ENCODE measurements around the gene PEX10.
"Not testable (repeated sequence)": the region's sequence is repeated elsewhere in the genome, so short reads cannot be mapped to it uniquely, and the experiment has no call there.

The PEX10 gene

GRCh38 chr1:2412395-2412772, at the start of gene PEX10:
PEX10 (minus strand) TSS chr1:2412564; CDS start chr1:2412502, 62 bp downstream.
- DNase-seq, result peak; percentile 98

DNA sequence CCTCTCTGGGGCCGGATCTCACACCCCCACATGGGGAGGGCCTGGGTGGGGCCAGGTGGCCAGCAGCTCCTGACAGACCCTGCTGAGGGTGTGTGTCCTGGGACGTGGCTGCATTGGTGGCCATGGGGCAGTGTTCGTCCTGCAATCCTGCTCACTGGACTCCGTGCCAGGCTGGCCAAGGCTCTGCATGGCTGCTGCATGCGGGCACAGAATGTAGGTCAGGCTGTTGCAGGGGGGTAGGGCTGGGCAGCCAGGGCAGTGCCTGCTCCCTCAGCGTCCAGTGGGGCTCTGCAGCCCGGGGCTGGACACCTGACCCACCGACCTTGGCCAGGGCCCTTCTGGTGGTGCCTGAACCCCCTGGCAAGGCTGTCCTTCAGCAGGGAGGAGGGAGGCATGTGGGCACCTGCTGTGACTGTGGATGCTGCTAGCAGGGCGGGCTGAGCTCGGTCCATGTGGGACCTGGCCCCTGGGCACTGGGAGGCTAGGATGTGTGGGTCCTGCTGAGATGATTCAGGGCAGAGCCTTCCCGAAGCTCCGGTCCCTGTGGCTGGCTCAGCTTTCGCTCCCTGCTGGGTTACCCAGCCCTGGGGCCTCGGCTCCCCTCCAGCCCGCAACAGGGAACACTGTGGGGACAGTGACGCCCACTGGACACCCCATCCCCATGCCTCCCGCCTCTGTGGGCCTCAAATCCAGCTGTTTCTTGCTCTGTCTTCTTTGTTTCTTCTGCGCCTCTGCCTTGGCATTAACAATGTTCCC, 48.8 kb upstream of the PEX10 start:
- no peak for DNase-seq

GRCh38 chr1:2460203-2460602, 47.8 kb upstream of the PEX10 start:
- DNase-seq, result no peak

GRCh38 chr1:2459757-2460156, 47.4 kb upstream of the PEX10 start:
- DNase-seq, result no peak

DNA sequence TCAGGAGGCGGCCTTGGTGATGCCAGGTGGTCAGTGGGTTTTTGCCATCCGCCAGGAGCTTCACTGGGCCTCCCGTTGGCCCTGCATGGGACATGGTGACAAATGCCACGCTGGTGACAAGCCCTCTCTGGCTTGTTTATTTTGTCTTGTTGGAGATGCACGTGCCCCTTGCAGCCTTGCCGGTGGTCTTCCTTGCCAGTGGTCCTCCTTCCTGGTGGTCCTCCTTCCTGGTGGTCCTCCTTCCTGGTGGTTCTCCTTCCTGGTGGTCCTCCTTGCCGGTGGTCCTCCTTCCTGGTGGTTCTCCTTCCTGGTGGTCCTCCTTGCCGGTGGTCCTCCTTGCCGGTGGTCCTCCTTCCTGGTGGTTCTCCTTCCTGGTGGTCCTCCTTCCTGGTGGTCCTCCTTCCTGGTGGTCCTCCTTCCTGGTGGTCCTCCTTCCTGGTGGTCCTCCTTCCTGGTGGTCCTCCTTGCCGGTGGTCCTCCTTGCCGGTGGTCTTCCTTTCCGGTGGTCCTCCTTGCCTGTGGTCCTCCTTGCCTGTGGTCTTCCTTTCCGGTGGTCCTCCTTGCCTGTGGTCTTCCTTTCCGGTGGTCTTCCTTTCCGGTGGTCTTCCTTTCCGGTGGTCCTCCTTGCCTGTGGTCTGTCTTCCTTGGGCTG, 46.9 kb upstream of the PEX10 start:
- DNase-seq, result not testable (repeated sequence)

- no peak for DNase-seq
Observed at GRCh38 chr1:2458687-2459086, 46.3 kb upstream of the PEX10 start.

DNA sequence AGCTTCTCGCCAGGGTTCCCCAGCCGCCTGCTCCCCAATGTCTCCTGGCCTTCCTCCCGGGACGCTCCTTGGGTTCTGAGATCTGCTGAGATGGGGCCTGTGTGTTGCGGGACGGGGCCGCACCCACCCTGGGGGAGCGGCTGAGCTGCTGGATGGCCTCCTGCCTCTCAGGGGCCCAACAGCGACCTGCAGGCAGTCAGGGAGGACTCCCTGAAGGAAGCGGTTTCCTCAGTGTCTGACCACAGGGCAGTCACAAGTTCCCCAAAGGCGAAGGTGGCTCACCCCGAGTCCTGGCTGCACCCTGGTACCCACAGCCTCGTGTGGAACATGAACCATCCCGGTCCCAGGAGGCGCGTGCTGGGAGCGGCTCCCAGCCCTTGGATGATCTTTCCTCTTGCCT, 45.1 kb upstream of the PEX10 start:
- DNase-seq, result no peak

- DNase-seq, result no peak
Observed at GRCh38 chr1:2455757-2456156, 43.4 kb upstream of the PEX10 start.

DNA sequence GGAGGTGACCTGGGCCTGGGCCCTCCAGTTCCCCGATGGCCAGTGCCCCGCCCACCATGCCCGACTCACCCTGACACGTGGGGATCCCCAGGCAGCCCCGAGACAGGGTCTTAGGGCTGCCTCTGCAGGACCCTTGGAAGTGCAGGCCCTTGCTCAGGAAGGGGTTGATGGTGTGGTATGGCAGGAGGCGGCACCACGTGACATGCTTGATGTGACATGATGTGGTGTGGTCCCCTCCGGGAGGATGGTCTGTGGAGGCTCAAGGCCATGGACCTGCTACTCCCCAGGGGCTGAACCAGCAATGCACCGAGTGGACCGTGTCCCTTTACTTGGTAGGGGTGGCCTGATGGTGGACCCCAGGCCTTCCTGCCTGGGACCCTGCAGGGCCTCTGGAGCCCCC, 41.9 kb upstream of the PEX10 start:
- DNase-seq, result no peak

GRCh38 chr1:2452932-2453315, 40.6 kb upstream of the PEX10 start:
- DNase-seq, result no peak

DNA sequence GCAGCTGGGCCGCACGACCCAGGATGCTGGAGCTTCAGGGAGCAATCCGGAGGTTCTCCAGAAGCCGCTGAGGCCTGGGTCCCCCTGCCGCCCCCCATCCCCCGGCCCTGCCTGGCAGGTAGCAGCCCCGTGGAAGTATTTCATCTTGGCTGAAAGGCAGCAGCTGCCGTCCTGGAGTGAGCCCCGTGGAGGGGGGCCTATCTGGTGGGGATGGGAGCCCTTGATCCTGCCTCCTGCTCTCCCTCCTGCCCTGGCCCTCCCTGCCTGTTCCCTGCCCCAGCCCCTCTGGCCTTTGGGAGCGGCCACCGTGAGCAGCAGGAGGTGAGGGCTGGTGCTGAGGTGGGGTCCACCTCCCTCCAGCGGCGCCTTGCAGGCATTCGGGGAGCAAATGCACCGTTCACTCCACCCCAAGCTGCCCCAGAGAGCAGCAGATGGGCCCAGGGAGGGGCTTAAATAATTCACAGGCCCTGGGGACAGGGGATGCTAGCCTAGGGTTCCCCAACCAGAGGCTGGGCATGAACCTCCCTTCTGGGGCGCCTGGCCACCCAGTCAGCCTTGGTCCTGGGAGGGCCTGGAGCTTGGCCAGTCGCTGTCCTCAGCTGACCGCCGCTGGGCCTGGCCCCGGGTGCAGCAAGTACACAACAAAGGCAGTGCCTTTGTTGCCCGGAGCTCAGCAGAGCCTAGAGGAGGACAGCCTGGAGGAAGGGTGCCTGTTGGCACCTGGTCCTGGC, 40.0 kb upstream of the PEX10 start:
- DNase-seq, result peak; percentile 87

- DNase-seq, result no peak
Observed at GRCh38 chr1:2451741-2452140, 39.4 kb upstream of the PEX10 start.

DNA sequence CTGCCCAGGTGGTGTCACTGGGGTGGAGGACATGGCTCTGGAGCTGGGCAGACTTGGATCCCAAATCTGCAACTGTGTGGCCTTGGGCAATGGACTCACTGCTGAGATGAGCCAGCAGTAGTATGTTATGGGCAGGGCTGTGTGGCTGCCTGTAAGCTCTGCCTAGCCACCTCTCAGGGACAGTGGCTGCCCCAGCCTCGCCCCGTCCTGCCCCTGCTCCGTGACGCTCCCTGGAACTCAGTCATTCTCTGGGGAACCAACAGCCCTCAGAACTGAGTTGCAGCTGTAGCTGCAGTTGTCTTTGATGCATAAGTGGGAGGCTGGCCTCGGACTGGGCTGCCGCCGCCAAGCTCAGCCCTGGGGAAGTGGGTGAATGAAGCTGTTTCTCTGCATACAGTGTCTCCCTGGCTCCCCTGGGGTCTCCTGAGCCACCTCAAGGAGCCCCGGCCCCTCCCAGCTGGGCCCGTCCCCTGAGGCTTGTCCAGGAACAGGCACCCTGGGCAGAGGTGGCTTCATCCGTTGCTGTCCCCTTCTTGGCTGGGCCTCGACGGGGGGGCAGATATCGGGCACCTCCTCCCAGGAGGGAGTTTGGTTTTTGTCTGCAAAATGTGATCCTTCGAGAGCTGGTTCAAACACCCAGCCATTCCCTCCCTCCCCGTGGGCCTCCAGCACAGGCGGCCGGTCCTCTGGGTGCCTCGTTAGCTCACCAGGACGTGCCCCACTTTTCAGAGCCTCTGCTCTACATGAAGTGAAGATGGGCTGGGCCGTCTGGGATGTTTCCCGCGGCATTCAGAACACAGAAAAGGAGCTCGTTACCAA, 37.5 kb upstream of the PEX10 start:
- DNase-seq, result no peak

DNA sequence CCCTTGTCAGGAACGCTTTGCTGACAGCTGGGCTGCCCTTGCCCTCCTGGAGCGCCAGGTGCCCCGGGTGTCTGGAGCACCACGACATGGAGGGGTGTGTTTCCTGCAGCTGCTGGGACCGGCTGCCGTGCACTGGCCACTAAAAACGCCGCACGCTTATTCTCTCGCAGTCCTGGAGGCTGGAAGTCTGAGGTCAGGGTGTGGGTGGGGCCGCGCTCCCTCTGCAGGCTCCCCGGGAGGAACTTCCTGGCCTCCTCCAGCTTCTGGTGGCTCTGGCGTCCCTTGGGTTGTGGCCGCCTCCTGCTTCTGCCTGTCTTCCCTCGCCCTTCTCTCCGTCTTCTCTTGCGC, 35.7 kb upstream of the PEX10 start:
- no peak for DNase-seq

- DNase-seq, result no peak
Observed at GRCh38 chr1:2447276-2448097, 35.1 kb upstream of the PEX10 start.

DNA sequence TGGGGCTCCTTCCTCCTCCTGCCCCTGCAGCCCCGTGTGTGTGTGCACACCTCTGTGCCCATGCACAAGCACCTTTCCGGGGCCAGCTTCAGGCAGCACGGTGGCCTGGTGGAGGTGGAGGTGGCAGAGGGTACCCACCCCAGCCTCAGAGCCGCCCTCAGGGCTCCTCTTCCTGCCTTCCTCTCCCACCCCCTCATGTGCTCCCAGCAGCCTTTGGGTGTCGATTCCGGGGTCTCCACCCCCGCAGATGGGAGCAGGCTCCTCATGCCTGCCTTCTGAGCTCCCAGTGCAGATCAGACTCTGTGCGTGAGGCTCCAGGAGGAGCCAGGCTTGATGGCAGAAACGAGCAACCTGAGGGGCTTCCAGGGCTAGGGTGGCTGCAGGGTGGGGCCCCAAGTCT, 34.5 kb upstream of the PEX10 start:
- no peak for DNase-seq

DNA sequence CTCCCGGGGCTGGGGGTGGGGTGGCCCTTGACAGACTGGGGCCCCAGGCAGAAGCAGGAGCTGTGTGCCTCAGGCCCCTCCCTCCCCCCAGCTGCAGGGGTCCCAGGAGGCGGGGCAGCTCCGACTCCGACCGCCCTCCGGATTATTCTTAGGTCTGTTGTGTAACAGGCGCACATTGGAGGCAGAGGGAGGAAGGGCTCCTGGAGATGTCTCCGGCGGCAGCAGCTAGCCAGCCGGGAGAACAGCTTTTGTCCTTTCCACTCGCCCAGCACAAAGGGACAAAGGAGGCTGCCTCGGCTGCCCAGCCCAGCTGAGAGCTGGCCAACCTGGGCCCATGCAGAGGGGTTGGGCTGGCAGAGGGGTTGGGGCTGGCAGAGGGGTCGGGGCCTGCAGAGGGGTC, 34.0 kb upstream of the PEX10 start:
- peak; percentile 94 for DNase-seq

GRCh38 chr1:2445823-2446215, 33.5 kb upstream of the PEX10 start:
- peak; percentile 79 for DNase-seq

DNA sequence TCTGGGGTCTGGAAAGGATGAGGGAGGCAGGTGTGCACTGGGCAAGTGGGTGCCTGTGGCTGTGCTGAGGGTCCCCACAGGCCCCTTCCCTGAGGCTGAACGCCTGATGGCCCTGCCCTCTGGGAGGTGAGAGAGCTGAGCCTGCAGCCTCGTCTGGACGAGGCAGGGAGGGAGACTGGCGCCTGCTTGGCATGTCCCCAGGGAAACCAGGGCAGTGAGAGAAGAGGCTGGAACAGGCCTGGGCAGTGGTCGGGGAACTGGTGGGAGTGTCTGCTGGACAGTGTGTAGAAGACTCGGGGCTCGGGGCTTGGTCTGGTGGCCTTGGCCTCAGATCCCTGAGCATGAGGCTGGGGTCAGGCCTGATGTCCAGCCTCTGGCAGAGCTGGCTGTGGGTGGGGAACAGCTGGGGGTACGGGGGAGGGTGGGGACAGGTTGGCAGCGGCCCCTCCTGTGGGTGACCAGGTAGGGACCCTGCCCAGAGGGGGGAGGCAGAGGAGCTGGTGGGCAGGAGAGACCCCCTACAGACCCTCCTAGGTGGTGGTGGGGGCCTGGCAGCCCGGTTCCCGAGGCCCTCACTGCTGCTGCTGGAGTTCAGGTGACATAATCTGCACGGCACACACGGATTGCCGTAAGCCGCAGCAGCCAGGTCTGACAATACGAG, 32.9 kb upstream of the PEX10 start:
- DNase-seq, result peak; percentile 33

- no peak for DNase-seq
Observed at GRCh38 chr1:2444138-2444591, 31.8 kb upstream of the PEX10 start.

DNA sequence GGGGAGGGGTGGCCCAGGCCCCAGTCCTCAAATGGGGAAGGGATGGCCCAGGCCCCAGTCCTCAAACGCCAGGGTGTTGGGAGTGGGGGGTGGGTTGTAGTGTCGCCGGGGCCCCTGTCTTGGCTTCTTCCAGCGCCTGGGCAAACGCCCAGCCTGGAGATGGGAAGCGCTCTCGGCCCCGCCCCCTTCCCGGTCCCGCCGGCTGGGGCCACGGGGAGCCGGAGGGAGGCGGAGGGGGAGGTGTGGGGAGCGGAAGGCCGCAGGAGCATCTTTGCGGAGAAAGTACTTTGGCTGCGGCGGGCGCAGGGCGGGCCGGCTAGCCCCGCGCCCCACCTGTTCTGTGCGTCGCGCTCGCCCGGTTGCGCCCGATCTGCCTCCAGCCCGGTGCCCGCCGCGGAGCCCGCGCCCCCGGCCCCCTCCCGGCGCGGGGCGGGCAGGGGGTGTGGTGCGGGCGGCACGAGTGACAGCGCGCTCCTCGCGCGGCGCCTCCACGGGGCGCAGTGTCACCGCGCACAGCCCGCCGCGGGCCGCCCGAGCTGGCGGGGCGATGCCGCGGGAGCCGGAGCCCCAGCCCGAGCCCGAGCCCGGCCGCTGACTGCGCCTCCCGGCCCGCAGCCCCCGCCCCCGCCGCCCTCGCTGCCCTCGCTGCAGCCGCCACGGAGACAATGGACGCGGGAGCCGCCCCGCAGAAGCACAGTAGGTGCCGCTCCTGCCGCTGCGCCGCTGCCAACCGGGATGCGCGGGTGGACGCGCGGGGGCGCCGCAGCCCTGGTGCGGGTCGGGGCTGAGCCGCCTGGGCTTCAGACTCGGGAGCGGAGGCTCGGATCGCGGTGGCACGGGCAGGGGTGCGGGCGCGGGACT, 31.1 kb upstream of the PEX10 start:
- peak; percentile 65 for DNase-seq

Measured in NCI-H82 (cell line).